Osteocyte (in vitro differentiated cells): ENCODE results near the gene CLRN3. TPM values are rescaled to one million over a fixed set of nuclear protein-coding genes. Genes with fewer than 3 reads are reported as not detected.
A peak's percentile ranks its signal among the peaks of the same experiment; 100 is the strongest.

Experiments
- DNase-seq: peaks from one replicate; pipeline ENCODE4 v3.0.0; 2021; ENCODE audit warnings: mixed read lengths; ENCODE audit not compliant: unreplicated experiment; ENCODE audit errors: extremely low spot score
- H3K27ac Mint-ChIP-seq: one replicate; pipeline ENCODE4 v1.8.0; 2021; ENCODE audit warnings: mild to moderate bottlenecking, mixed read lengths; ENCODE audit not compliant: unreplicated experiment
- H3K27me3 Mint-ChIP-seq: one replicate; pipeline ENCODE4 v1.8.0; 2021; ENCODE audit warnings: mixed read lengths; ENCODE audit not compliant: unreplicated experiment
- H3K36me3 Mint-ChIP-seq: one replicate; pipeline ENCODE4 v1.8.0; 2021; ENCODE audit warnings: mixed read lengths; ENCODE audit not compliant: unreplicated experiment
- H3K4me1 Mint-ChIP-seq: one replicate; pipeline ENCODE4 v1.8.0; 2021; ENCODE audit warnings: mixed read lengths; ENCODE audit not compliant: unreplicated experiment
- H3K4me3 Mint-ChIP-seq: one replicate; pipeline ENCODE4 v1.8.0; 2021; ENCODE audit warnings: mild to moderate bottlenecking, moderate library complexity, mixed read lengths; ENCODE audit not compliant: unreplicated experiment
- H3K9me3 Mint-ChIP-seq: one replicate; pipeline ENCODE4 v1.8.0; 2021; ENCODE audit warnings: mixed read lengths; ENCODE audit not compliant: unreplicated experiment
- CTCF ChIP-seq: fragments of 200-600 bp; sonication (generic); IDR thresholded peaks from 2 replicates; pipeline ENCODE4 v1.5.0; 2021; ENCODE audit warnings: antibody characterized with exemption, mild to moderate bottlenecking, moderate library complexity
- total RNA-seq: library from RNA; stranded (reverse); gene quantifications from 2 replicates; pipeline ENCODE4 v1.2.1, GENCODE V29; 2021

Gene CLRN3
- total RNA-seq, 1 donor from 2014 or later: not detected

- H3K27me3 Mint-ChIP-seq: no peaks in the 10 kb centered on the region
- H3K4me1 Mint-ChIP-seq: peaks cover 6% of the 10 kb centered on the region
- no peak overlapping the region for H3K4me3 Mint-ChIP-seq
- TF ChIP-seq CTCF: no peak
- H3K36me3 Mint-ChIP-seq: no peaks in the 10 kb centered on the region
- H3K27ac Mint-ChIP-seq: no peak overlapping the region
- H3K9me3 Mint-ChIP-seq: no peaks in the 10 kb centered on the region
- no peak for DNase-seq
Observed at GRCh38 chr10:127921753-127922145, 29.0 kb upstream of the CLRN3 start.

- H3K9me3 Mint-ChIP-seq: no peaks in the 10 kb centered on the region
- no peaks in the 10 kb centered on the region for H3K36me3 Mint-ChIP-seq
- no peak overlapping the region for H3K4me3 Mint-ChIP-seq
- H3K27me3 Mint-ChIP-seq: no peaks in the 10 kb centered on the region
- H3K27ac Mint-ChIP-seq: no peak overlapping the region
- H3K4me1 Mint-ChIP-seq: peaks cover 6% of the 10 kb centered on the region
- TF ChIP-seq CTCF: no peak
- peak; percentile 75 for DNase-seq
Observed at GRCh38 chr10:127921075-127921752, 28.5 kb upstream of the CLRN3 start.

- TF ChIP-seq CTCF: no peak
- DNase-seq: peak; percentile 66
- Mint-ChIP-seq H3K4me3 (no peak overlapping the region), H3K9me3 (no peaks in the 10 kb centered on the region), H3K36me3 (no peaks in the 10 kb centered on the region), H3K27ac (no peak overlapping the region), H3K27me3 (no peaks in the 10 kb centered on the region), H3K4me1 (peaks cover 6% of the 10 kb centered on the region)
Observed at GRCh38 chr10:127920306-127921074, 27.7 kb upstream of the CLRN3 start.

DNA sequence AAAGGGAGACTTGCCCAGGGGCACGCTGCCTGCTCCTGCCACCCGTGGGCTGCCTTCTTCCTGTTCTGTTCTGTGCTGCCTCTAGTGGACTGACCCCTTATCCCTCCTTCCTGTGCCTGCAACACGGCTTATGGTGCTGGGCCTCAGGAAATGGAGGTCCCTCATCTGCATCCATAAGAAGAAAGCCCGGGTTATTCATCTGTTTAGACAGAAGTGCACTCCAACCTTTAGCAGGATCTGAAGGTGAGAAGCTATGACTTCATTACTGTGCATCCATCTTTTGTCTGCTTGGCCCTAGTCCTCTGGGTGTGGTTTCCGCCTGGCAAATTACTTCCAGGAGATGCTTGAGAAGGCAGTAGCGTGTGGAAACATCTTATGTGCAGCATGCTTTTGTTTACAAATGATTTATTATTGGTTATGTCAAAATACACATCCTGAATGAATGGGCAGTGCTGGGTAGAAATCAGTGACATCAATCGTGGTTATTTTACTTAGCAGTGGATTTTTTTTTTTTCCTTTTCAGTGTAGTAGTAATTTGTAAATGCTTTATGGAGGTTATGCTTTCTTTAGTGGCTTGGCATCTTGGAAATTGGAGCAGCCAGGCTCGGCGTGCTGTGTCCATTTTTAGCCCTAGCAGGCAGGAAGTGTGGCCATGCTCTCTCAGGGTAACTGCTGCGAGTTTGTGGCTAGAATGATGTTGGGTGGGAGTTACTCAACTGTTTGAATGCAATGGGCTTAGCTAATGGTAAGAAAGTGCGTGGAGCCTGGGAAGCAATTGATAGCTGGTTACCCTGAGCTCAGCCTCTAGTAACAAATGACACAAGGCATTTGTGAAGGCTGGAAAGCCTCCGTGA lies 26.9 kb upstream of the CLRN3 start:
- Mint-ChIP-seq H3K9me3 (no peaks in the 10 kb centered on the region), H3K27me3 (no peaks in the 10 kb centered on the region), H3K4me1 (peaks cover 6% of the 10 kb centered on the region), H3K36me3 (no peaks in the 10 kb centered on the region), H3K27ac (no peak overlapping the region), H3K4me3 (no peak overlapping the region)
- DNase-seq: peak; percentile 63
- TF ChIP-seq CTCF: peak; percentile 23
